Astrocyte of the cerebellum (primary cell): ENCODE data around the gene ADCYAP1R1.

ENCODE experiments used
- DNase-seq: peaks from one replicate; pipeline ENCODE4 v3.0.0-alpha.2; 2011; ENCODE audit warnings: low read depth
- H3K4me3 ChIP-seq: 2 replicates; pipeline ENCODE4 v1.5.1; 2011; ENCODE audit warnings: mild to moderate bottlenecking, low read depth, low read length, moderate library complexity
- CTCF ChIP-seq: IDR thresholded peaks from 2 replicates; pipeline ENCODE4 v1.5.1; 2012; ENCODE audit warnings: low read length, low read depth, moderate library complexity, mild to moderate bottlenecking; ENCODE audit errors: missing control alignments
- in situ Hi-C: cut with HindIII; loops from 2 replicates; pipeline ENCODE4 v1.10.0; 2017; ENCODE audit warnings: low sequenced_read_pairs

The ADCYAP1R1 gene

GRCh38 chr7:31096877-31097258 is 44.8 kb downstream of the ADCYAP1R1 start:
- in situ Hi-C loops = no loop called here
- TF ChIP-seq CTCF = no peak
- no peak overlapping the region for H3K4me3 ChIP-seq
- no peak for DNase-seq

GRCh38 chr7:31098642-31099360 is 46.7 kb downstream of the ADCYAP1R1 start:
- in situ Hi-C loops = no loop called here
- TF ChIP-seq CTCF = no peak

GRCh38 chr7:31099451-31100444 is 47.6 kb downstream of the ADCYAP1R1 start:
- in situ Hi-C loops = loop anchor here (25.0 kb wide), 2 partner anchors 112 to 312 kb away; no protein-coding TSS in a partner anchor
- no peak overlapping the region for H3K4me3 ChIP-seq
- no peak for TF ChIP-seq CTCF
- DNase-seq = no peak

More at GRCh38 chr7:31098642-31099360, 46.7 kb downstream of the ADCYAP1R1 start:
- DNase-seq = no peak
- H3K4me3 ChIP-seq = no peak overlapping the region

- no peak overlapping the region for H3K4me3 ChIP-seq
- DNase-seq = no peak
- TF ChIP-seq CTCF = no peak
- in situ Hi-C loops = loop anchor here (25.0 kb wide), 2 partner anchors 113 to 313 kb away; no protein-coding TSS in a partner anchor
Measured at GRCh38 chr7:31100445-31100844, 48.3 kb downstream of the ADCYAP1R1 start.

- in situ Hi-C loops = loop anchor here (25.0 kb wide), 2 partner anchors 114 to 314 kb away; no protein-coding TSS in a partner anchor
- no peak for TF ChIP-seq CTCF
- no peak overlapping the region for H3K4me3 ChIP-seq
- no peak for DNase-seq
Measured at GRCh38 chr7:31100871-31101270, 48.8 kb downstream of the ADCYAP1R1 start.

GRCh38 chr7:31101544-31101943 is 49.4 kb downstream of the ADCYAP1R1 start:
- no peak for TF ChIP-seq CTCF
- in situ Hi-C loops = loop anchor here (25.0 kb wide), 2 partner anchors 114 to 314 kb away; no protein-coding TSS in a partner anchor
- H3K4me3 ChIP-seq = no peak overlapping the region
- no peak for DNase-seq
